Smooth muscle cell (in vitro differentiated cells): Measurements from ENCODE around the gene PTCRA. TPM values are rescaled to one million over a fixed set of nuclear protein-coding genes. Genes with fewer than 3 reads are reported as not detected.

Source experiments
- DNase-seq: peaks from one replicate; lab custom pipeline; 2025; ENCODE audit not compliant: unreplicated experiment; lab: John Stamatoyannopoulos, UW
- H2AFZ ChIP-seq: fragments of 200-600 bp; sonication (generic); 2 replicates; pipeline ENCODE4 v1.6.0; 2016; ENCODE audit warnings: antibody characterized with exemption, low read depth, mild to moderate bottlenecking
- H3F3A ChIP-seq: fragments of 200-600 bp; sonication (generic); 2 replicates; pipeline ENCODE4 v1.6.0; 2017; ENCODE audit warnings: antibody characterized with exemption, low read depth
- H3K27ac ChIP-seq: fragments of 200-600 bp; sonication (generic); 2 replicates; pipeline ENCODE4 v1.5.1; 2016; ENCODE audit warnings: low read depth, mild to moderate bottlenecking
- H3K27me3 ChIP-seq: fragments of 200-600 bp; sonication (generic); 2 replicates; pipeline ENCODE4 v1.6.1; 2016; ENCODE audit warnings: low read depth, mild to moderate bottlenecking
- H3K36me3 ChIP-seq: fragments of 200-600 bp; sonication (generic); 2 replicates; pipeline ENCODE4 v1.5.1; 2016; ENCODE audit warnings: low read depth
- H3K4me1 ChIP-seq: fragments of 200-600 bp; sonication (generic); 2 replicates; pipeline ENCODE4 v1.5.1; 2016; ENCODE audit warnings: low read depth
- H3K4me2 ChIP-seq: fragments of 200-600 bp; sonication (generic); 2 replicates; pipeline ENCODE4 v1.6.0; 2016; ENCODE audit warnings: mild to moderate bottlenecking
- H3K4me3 ChIP-seq: fragments of 200-600 bp; sonication (generic); 2 replicates; pipeline ENCODE4 v1.5.1; 2016; ENCODE audit warnings: mild to moderate bottlenecking
- H3K79me2 ChIP-seq: fragments of 200-600 bp; sonication (generic); 2 replicates; pipeline ENCODE4 v1.6.0; 2016; ENCODE audit warnings: low read depth, mild to moderate bottlenecking
- H3K9ac ChIP-seq: fragments of 200-600 bp; sonication (generic); 2 replicates; pipeline ENCODE4 v1.6.0; 2016; ENCODE audit warnings: low read depth
- H3K9me3 ChIP-seq: fragments of 200-600 bp; sonication (generic); replicated peaks from 2 replicates; pipeline ENCODE4 v1.5.1; 2016; ENCODE audit warnings: low read depth
- H4K20me1 ChIP-seq: fragments of 200-600 bp; sonication (generic); 2 replicates; pipeline ENCODE4 v1.6.0; 2016; ENCODE audit warnings: low read depth
- CTCF ChIP-seq: fragments of 200-600 bp; sonication (generic); IDR thresholded peaks from 2 replicates; pipeline ENCODE4 v1.5.1; 2017; ENCODE audit warnings: borderline replicate concordance, mild to moderate bottlenecking, antibody characterized with exemption; ENCODE audit not compliant: insufficient read depth, poor library complexity, severe bottlenecking
- WGBS: methylation state at CpG from one replicate; pipeline ENCODE4 v1.1.7; 2016; ENCODE audit warnings: low lambda C conversion rate; 5-methylcytosine and 5-hydroxymethylcytosine counted together
- polyA plus RNA-seq: library from polyadenylated mRNA; unstranded; fragments of >200 nt; fragmentation: Nextera tagmentation; extraction: Ambion mirVana; gene quantifications from 2 replicates; pipeline ENCODE4 v1.2.1, GENCODE V29; 2016
- total RNA-seq: library from RNA; depleted of rRNA; stranded (reverse); fragments of >200 nt; gene quantifications from 2 replicates; pipeline ENCODE4 v1.2.3, GENCODE V29; 2014

PTCRA gene
- total and polyA plus RNA-seq, 2 experiments from 2014 or later, result not detected

- Histone ChIP-seq H3K27ac (no peak overlapping the region), H3K36me3 (no peaks in the 10 kb centered on the region), H3K4me3 (peak overlapping the region; percentile 47), H3K79me2 (no peaks in the 10 kb centered on the region), H3K4me2 (peak overlapping the region; percentile 86), H3K27me3 (peaks cover 14% of the 10 kb centered on the region), H3K4me1 (no peaks in the 10 kb centered on the region), H2AFZ (no peak overlapping the region), H3K9ac (no peak overlapping the region), H3F3A (no peaks in the 10 kb centered on the region), H3K9me3 (no peaks in the 10 kb centered on the region), H4K20me1 (no peaks in the 10 kb centered on the region)
- no peak for TF ChIP-seq CTCF
- WGBS, result 36% methylated on average over 13 of the region's 13 CpGs
- DNase-seq, result no peak
Observed at GRCh38 chr6:42959917-42960242, 44.0 kb downstream of the PTCRA start.

- H3K4me2 ChIP-seq, result peak within 1 kb of the TSS; percentile 86
Observed at GRCh38 chr6:42960243-42961019, 44.6 kb downstream of the PTCRA start, which contains the start of gene GNMT. TSS of gene GNMT (plus strand) at chr6:42960754. CDS start at chr6:42960768, 14 bp downstream.

GRCh38 chr6:42961020-42961470 is 45.2 kb downstream of the PTCRA start:
- H3F3A ChIP-seq, result no peaks in the 10 kb centered on the region
- H2AFZ ChIP-seq, result no peak overlapping the region

More at GRCh38 chr6:42960243-42961019, 44.6 kb downstream of the PTCRA start, which contains the start of gene GNMT:
- Histone ChIP-seq H3F3A (no peaks in the 10 kb centered on the region), H3K4me3 (peak within 1 kb of the TSS; percentile 47), H3K9me3 (no peaks in the 10 kb centered on the region), H3K27me3 (peaks cover 14% of the 10 kb centered on the region), H3K79me2 (no peaks in the 10 kb centered on the region), H2AFZ (no peak within 1 kb of the TSS), H3K36me3 (no peaks in the 10 kb centered on the region), H3K27ac (no peak within 1 kb of the TSS), H3K9ac (no peak within 1 kb of the TSS), H3K4me1 (no peaks in the 10 kb centered on the region), H4K20me1 (no peaks in the 10 kb centered on the region)
- no peak for DNase-seq
- 4% methylated on average over 61 of the region's 62 CpGs for WGBS
- TF ChIP-seq CTCF, result no peak

More at GRCh38 chr6:42961020-42961470, 45.2 kb downstream of the PTCRA start:
- no peak overlapping the region for H3K9ac ChIP-seq
- H3K4me1 ChIP-seq, result no peaks in the 10 kb centered on the region
- H3K4me3 ChIP-seq, result peak overlapping the region; percentile 47
- peaks cover 14% of the 10 kb centered on the region for H3K27me3 ChIP-seq
- no peaks in the 10 kb centered on the region for H4K20me1 ChIP-seq
- H3K79me2 ChIP-seq, result no peaks in the 10 kb centered on the region
- no peak overlapping the region for H3K27ac ChIP-seq
- H3K9me3 ChIP-seq, result no peaks in the 10 kb centered on the region
- no peak for TF ChIP-seq CTCF
- no peaks in the 10 kb centered on the region for H3K36me3 ChIP-seq
- no peak for DNase-seq
- WGBS, result 46% methylated on average over 15 of the region's 15 CpGs
- H3K4me2 ChIP-seq, result peak overlapping the region; percentile 86
